ENCODE data around the gene ETFA. TPM values are rescaled to one million over a fixed set of nuclear protein-coding genes. Genes with fewer than 3 reads are reported as not detected.

Gene ETFA
- polyA plus RNA-seq, 3 donors, result 62.1 to 178 (median 166) TPM

- no peaks in the 10 kb centered on the region for H3K9me3 ChIP-seq (replicated peaks in 1 of 2; ENCODE audit: control insufficient read depth in 1 of 2, insufficient read depth in 1 of 2, low read length in 2 of 2)
- intact Hi-C loops (cut with micrococcal nuclease), result no loop called here
- H3K27ac ChIP-seq (ENCODE audit: low read depth in 1 of 2, low read length in 2 of 2), result no peak overlapping the region
- Mint-ChIP-seq H3K9me3 (no peaks in the 10 kb centered on the region), H3K4me1 (peaks cover 11% of the 10 kb centered on the region), H3K27ac (no peak overlapping the region), H3K4me3 (peak overlapping the region in 1 of 2 donors; percentile 37), H3K36me3 (peaks cover 5 to 12% of the 10 kb centered on the region in 2 donors), H3K27me3 (ENCODE audit: low read depth in 3 of 3) (peaks cover 0 to 6% (median under 1%) of the 10 kb centered on the region in 3 donors)
- H3K79me2 ChIP-seq (ENCODE audit: insufficient read depth, low read length), result no peaks in the 10 kb centered on the region
- no peak overlapping the region for H3K9ac ChIP-seq (ENCODE audit: insufficient read depth, low read length, poor library complexity, severe bottlenecking)
- H3K36me3 ChIP-seq (replicated peaks in 1 of 2; ENCODE audit: control insufficient read depth in 1 of 2, insufficient read depth in 2 of 2, low read length in 2 of 2), result peaks cover 0 to under 1% of the 10 kb centered on the region in 2 donors
- H3K27me3 ChIP-seq (ENCODE audit: control insufficient read depth in 2 of 2, insufficient read depth in 2 of 2, low read length in 2 of 2), result no peaks in the 10 kb centered on the region
- no peaks in the 10 kb centered on the region for H4K20me1 ChIP-seq (ENCODE audit: insufficient read depth, low read length)
- peaks cover 0 to 4% of the 10 kb centered on the region in 2 donors for H3K4me1 ChIP-seq (ENCODE audit: control insufficient read depth in 1 of 2, insufficient read depth in 2 of 2, low read length in 2 of 2)
- no peak for DNase-seq
- no peak overlapping the region for H3K4me2 ChIP-seq (replicated peaks; ENCODE audit: extremely low read depth, low read length, poor library complexity, severe bottlenecking)
- no peak overlapping the region for H2AFZ ChIP-seq (ENCODE audit: insufficient read depth, low read depth, low read length, poor library complexity, severe bottlenecking)
- TF ChIP-seq CTCF (IDR thresholded peaks at IDR 0.05), result no peak
- no peak overlapping the region for H3K4me3 ChIP-seq (replicated peaks in 1 of 3; ENCODE audit: low read depth in 2 of 3, low read length in 3 of 3)
- WGBS (ENCODE audit: insufficient coverage), result 95% methylated on average over 5 of the region's 5 CpGs
These were observed 110.6 kb downstream of the ETFA start for GRCh38 chr15:76200641-76201105.

- no peak overlapping the region for H3K9ac ChIP-seq (ENCODE audit: insufficient read depth, low read length, poor library complexity, severe bottlenecking)
- Mint-ChIP-seq H3K27ac (no peak overlapping the region), H3K27me3 (ENCODE audit: low read depth in 3 of 3) (peaks cover 0 to 6% (median 3%) of the 10 kb centered on the region in 3 donors), H3K9me3 (no peaks in the 10 kb centered on the region), H3K4me1 (peaks cover 11% of the 10 kb centered on the region), H3K36me3 (peaks cover 5 to 9% of the 10 kb centered on the region in 2 donors), H3K4me3 (no peak overlapping the region)
- no peaks in the 10 kb centered on the region for H3K79me2 ChIP-seq (ENCODE audit: insufficient read depth, low read length)
- H3K9me3 ChIP-seq (replicated peaks in 1 of 2; ENCODE audit: control insufficient read depth in 1 of 2, insufficient read depth in 1 of 2, low read length in 2 of 2), result no peaks in the 10 kb centered on the region
- no peak overlapping the region for H3K4me3 ChIP-seq (replicated peaks in 1 of 3; ENCODE audit: low read depth in 2 of 3, low read length in 3 of 3)
- H3K27ac ChIP-seq (ENCODE audit: low read depth in 1 of 2, low read length in 2 of 2), result no peak overlapping the region
- intact Hi-C loops (cut with micrococcal nuclease), result no loop called here
- no peaks in the 10 kb centered on the region for H3K27me3 ChIP-seq (ENCODE audit: control insufficient read depth in 2 of 2, insufficient read depth in 2 of 2, low read length in 2 of 2)
- H2AFZ ChIP-seq (ENCODE audit: insufficient read depth, low read depth, low read length, poor library complexity, severe bottlenecking), result no peak overlapping the region
- DNase-seq, result no peak
- TF ChIP-seq CTCF (IDR thresholded peaks at IDR 0.05), result no peak
- no peaks in the 10 kb centered on the region for H3K36me3 ChIP-seq (replicated peaks in 1 of 2; ENCODE audit: control insufficient read depth in 1 of 2, insufficient read depth in 2 of 2, low read length in 2 of 2)
- 98% methylated on average over 6 of the region's 6 CpGs for WGBS (ENCODE audit: insufficient coverage)
- peaks cover 0 to 4% of the 10 kb centered on the region in 2 donors for H3K4me1 ChIP-seq (ENCODE audit: control insufficient read depth in 1 of 2, insufficient read depth in 2 of 2, low read length in 2 of 2)
- H3K4me2 ChIP-seq (replicated peaks; ENCODE audit: extremely low read depth, low read length, poor library complexity, severe bottlenecking), result no peak overlapping the region
- no peaks in the 10 kb centered on the region for H4K20me1 ChIP-seq (ENCODE audit: insufficient read depth, low read length)
These were observed 111.2 kb downstream of the ETFA start for GRCh38 chr15:76200083-76200465.
